HG03060 (cell line): Measurements from ENCODE around the gene DNAL1.
"Not testable (repeated sequence)": the region's sequence is repeated elsewhere in the genome, so short reads cannot be mapped to it uniquely, and the experiment has no call there.

ENCODE experiments used
- ATAC-seq: cut with Tn5 transposase; IDR thresholded peaks from one replicate; pipeline ENCODE4 v1.9.1; 2021; ENCODE audit warnings: low read depth, moderate number of reproducible peaks; ENCODE audit not compliant: unreplicated experiment

DNAL1 gene, protein sequence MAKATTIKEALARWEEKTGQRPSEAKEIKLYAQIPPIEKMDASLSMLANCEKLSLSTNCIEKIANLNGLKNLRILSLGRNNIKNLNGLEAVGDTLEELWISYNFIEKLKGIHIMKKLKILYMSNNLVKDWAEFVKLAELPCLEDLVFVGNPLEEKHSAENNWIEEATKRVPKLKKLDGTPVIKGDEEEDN

GRCh38 chr14:73644531-73645247, at the start of gene DNAL1:
Gene DNAL1 (plus strand): TSS chr14:73644986. CDS start chr14:73645040, 54 bp downstream.
- ATAC-seq, result peak; percentile 77

- no peak for ATAC-seq
These were observed 45.3 kb upstream of the DNAL1 start for GRCh38 chr14:73599499-73599898.

GRCh38 chr14:73602994-73603393, 41.8 kb upstream of the DNAL1 start:
- no peak for ATAC-seq

DNA sequence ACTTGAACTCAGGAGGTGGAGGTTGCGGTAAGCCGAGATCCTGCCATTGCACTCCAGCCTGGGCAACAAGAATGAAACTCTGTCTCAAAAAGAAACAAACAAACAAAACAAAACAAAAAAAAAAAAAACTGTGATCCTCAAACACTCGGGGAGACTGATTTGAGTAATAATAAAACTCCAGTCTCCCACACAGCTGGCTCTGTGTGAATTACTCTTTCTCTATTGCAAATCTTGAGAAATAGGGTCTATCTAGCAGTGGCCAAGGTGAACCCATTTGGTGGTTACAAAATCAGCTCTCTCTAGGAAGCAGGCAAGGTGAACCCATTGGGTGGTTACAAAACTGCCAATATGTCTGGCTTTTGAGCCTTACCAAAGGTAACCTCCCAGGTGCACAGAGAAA, 38.5 kb upstream of the DNAL1 start:
- no peak for ATAC-seq

- ATAC-seq, result no peak
These were observed 37.5 kb upstream of the DNAL1 start for GRCh38 chr14:73607241-73607640.

DNA sequence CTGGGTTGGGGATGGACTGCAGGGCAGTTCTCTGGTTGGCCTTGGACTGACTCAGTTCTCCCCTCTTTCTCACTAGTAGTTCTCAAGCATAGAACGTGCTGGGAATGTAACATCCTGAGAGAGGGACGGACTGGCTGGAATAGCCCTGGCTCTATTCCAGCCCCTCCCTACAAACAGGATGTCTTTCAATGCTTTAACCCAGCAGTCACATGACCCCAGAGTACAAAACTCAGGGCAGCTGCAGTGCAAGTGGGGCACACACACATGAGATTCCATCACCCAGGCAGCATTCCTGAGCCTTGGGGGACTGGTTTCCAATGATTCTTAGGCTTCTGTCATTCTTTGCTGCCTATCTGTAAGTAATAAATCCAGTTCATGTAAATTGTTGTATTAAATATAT, 34.1 kb upstream of the DNAL1 start:
- no peak for ATAC-seq

DNA sequence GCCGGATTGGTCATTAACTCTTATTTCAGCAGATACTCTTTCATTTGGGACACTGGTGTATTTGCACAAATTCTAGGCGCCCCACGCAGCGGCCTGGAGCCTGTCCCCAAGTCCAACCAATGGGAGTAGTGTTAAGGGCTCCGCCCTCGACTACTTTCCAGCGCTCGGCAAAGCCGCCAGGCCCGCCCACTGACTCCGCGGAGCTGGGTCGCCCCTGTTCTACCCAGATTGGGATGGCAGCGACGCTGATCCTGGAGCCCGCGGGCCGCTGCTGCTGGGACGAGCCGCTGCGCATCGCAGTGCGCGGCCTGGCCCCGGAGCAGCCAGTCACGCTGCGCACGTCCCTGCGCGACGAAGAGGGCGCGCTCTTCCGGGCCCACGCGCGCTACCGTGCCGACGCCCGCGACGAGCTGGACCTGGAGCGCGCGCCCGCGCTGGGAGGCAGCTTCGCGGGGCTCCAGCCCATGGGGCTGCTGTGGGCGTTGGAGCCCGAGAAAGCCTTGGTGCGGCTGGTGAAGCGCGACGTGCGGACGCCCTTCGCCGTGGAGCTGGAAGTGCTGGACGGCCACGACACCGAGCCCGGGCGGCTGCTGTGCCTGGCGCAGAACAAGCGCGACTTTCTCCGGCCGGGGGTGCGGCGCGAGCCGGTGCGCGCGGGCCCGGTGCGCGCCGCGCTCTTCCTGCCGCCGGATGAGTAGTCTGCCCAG, 32.3 kb upstream of the DNAL1 start, which contains the start of gene ACOT6:
Gene ACOT6 (plus strand): TSS at position 179 of the 707 bp plus-strand sequence. CDS start 55 bp downstream, at position 234.
- no peak for ATAC-seq

DNA sequence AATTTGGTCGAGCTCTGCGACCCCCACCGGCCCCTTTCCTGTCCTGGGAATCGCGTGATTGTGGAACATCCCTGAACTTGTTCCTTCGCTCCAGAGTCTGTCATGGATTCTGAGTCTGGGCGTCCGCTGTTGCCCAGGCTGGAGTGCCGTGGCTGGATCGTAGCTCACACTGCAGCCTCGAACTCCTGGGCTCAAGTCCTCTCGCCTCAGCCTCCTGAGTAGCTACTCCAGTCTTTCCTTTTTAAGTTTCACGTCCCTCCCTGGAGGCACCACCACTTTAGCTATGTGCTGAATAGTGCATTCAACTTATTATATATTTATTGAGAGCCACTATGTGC, 31.8 kb upstream of the DNAL1 start:
- no peak for ATAC-seq

DNA sequence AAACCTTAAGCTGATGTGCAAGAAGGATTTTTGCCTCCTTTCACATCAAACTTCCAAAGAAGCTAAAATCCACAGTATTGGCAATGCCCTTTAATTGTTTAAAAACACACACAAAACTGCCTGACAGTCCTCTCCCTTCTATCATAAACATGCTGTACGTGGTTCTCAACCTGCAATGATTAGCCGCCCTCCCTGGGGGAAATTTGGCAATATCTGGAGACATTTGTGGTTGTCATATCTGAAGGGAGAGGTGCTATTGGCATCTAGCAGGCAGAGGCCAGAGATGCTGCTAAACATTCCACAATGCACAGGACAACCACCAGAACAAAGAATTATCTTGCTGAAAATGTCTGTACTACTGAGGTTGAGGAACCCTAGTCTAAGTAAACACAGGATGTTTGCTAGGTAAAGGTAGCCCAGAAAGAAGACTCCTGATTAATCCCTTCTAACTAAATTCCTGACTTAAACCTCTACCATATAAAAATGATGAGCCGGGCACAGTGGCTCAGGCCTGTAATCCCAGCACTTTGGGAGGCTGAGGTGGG, 31.3 kb upstream of the DNAL1 start:
- no peak for ATAC-seq

DNA sequence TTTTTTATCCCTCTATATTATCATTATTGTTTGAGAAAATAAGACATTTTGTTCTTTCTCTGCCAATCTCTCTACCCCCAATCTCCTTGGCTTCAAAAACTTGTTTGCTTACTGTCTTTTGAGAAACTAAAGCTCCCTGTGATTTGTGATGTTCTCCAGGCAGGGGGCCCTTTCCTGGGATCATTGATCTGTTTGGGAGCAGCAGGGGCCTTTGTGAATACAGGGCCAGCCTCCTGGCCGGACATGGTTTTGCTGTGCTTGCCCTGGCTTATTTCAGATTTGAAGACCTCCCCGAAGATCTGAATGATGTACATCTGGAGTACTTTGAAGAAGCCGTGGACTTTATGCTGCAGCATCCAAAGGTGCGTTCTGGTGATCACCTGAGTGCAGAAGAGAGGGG, 28.0 kb upstream of the DNAL1 start:
- no peak for ATAC-seq

DNA sequence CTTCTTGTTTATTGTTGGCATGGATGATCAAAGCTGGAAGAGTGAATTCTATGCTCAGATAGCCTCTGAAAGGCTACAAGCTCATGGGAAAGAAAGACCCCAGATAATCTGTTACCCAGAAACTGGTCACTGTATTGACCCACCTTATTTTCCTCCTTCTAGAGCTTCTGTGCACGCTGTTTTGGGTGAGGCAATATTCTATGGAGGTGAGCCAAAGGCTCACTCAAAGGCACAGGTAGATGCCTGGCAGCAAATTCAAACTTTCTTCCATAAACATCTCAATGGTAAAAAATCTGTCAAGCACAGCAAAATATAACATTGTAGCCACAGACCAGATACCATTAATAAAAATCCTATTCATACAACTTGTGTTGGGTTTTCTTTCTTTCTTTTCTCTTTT, 25.3 kb upstream of the DNAL1 start:
- no peak for ATAC-seq

GRCh38 chr14:73620268-73620667, 24.5 kb upstream of the DNAL1 start:
- ATAC-seq, result no peak

GRCh38 chr14:73623504-73624054, 21.2 kb upstream of the DNAL1 start:
- no peak for ATAC-seq

DNA sequence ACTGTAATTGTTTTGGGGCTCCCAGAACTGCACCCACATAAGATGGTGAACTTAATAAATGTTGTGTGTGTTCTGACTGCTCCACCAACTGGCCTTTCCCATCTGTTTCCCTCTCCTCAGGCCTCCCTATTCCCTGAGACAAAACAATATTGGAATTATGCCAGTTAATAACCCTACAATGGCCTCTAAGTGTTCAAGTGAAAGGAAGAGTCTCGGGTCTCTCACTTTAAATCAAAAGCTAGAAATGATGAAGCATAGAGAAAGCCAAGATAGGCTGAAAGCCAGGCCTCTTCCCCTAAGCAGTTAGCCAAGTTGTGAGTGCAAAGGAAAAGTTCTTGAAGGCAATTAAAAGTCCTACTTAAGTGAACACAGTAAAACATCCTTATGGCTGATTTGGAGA, 19.1 kb upstream of the DNAL1 start:
- no peak for ATAC-seq

DNA sequence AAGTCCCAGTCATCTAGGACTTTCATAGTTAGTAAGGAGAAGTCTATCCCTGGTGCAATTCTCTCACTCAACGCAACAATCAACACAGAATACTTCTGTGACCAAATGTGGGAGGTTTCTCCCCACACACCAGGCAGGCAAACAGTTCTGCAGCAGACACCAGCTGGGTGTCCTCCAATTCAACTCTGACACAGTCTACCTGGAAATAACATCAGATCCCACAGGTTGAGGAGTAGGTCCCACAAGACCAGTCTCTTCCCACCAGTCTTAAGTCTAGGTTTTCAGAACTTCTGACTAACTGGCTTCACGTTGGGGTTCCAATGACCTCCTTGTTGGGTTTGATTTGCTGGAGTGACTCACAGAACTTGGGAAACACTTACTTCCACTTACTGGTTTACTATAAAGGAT, 17.6 kb upstream of the DNAL1 start:
- no peak for ATAC-seq

- no peak for ATAC-seq
These were observed 14.6 kb upstream of the DNAL1 start for GRCh38 chr14:73630009-73630780.

GRCh38 chr14:73633116-73634010, 11.4 kb upstream of the DNAL1 start:
- no peak for ATAC-seq

DNA sequence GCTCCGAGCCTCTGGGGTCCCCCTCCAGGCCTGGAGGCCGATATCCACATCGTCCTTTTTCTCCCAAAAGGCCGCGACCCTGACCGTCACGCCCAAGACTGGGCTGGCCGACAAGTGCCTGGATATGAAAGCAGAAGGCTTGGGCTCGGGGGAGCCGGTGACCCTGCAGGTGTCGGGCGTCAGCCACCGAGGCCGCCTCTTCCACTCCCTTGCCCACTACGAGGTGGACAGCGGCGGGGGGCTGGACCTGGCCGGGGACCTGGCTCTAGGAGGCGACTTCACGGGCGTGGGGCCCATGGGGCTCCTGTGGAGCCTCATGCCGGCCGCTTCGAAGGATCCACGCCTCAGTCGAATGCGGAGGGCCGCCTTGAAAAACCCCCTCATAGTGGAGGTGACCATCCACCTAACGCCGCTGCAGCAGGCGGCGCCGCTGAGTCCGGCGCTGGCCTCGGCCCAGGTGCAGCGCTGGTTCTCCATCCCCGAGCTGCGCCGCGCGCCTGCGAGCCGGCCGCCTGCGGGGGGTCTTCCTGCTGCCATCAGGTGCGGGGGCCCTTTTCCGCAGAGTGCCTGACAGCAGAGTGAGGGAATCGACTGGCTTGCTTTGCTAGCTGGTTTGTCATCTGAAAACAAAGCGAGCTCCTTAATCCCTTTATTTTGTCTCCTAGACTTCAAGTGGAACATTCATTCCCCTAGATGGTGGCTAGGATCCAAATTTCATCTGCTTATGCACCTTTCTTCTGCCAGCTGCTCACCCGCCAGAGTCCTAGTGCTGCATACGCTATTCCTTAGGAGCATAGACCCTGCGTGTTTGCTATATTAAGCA, 10.6 kb upstream of the DNAL1 start:
- no peak for ATAC-seq

GRCh38 chr14:73636355-73636754, 8.4 kb upstream of the DNAL1 start:
- ATAC-seq, result not testable (repeated sequence)
